Measurements from ENCODE around the gene TGFB1I1. TPM values are rescaled to one million over a fixed set of nuclear protein-coding genes. Genes with fewer than 3 reads are reported as not detected.

The TGFB1I1 gene
- total and polyA plus RNA-seq, 2 of the 13 experiments (the other 11 are each of a cell fraction or from before 2014, with no cell fraction given), result 0.80 to 2.9 TPM

- CTCF ChIA-PET (ENCODE audit: low intra/inter-chr PET ratio, low total read pairs), result no interaction called here
- H2AFZ ChIP-seq (ENCODE audit: low read length), result no peak overlapping the region
- 11% methylated on average over 9 of the region's 14 CpGs for WGBS (ENCODE audit: low lambda C conversion rate)
- FAIRE-seq, result peak; percentile 98
- H3K36me3 ChIP-seq (replicated peaks in 1 of 2; ENCODE audit: control insufficient read depth in 1 of 2, insufficient read depth in 2 of 2, low read length in 2 of 2), result no peaks in the 10 kb centered on the region
- no peaks in the 10 kb centered on the region for H4K20me1 ChIP-seq (ENCODE audit: insufficient read depth, low read length)
- peak; percentile 92 for ATAC-seq
- POLR2A ChIA-PET, result interaction anchor here (0.7 to 1.9 kb wide), 4 partner anchors 8 to 229 kb away, joined by 3 to 6 read pairs (median 3); partner anchors contain the start of gene RUSF1
- H3K27me3 ChIP-seq (ENCODE audit: control insufficient read depth in 1 of 2, insufficient read depth in 2 of 2, low read length in 2 of 2), result peaks cover 0 to 19% of the 10 kb centered on the region in 2 experiments; a peak in 4 of 5 replicates
- H3K4me1 ChIP-seq (ENCODE audit: insufficient read depth, low read length), result peaks cover 40% of the 10 kb centered on the region
- no peaks in the 10 kb centered on the region for H3K79me2 ChIP-seq (ENCODE audit: insufficient read depth, low read length)
- in situ Hi-C loops (cut with HindIII; ENCODE audit: extremely low pct_ligation_motif_present, low pct_unique_long_range_greater_than_20kb), result no loop called here
- peak overlapping the region; percentile 86 for H3K4me2 ChIP-seq (ENCODE audit: low read depth, low read length)
- DNase-seq (ENCODE audit: low spot score), result peak; percentile 78
- TSS peak; percentile 64 for BruUV-seq (replicated peaks)
- H3K9me3 ChIP-seq (ENCODE audit: low read length), result no peaks in the 10 kb centered on the region
- intact Hi-C loops (cut with micrococcal nuclease; ENCODE audit: unreplicated experiment), result no loop called here
- peak overlapping the region; percentile 55 for H3K9ac ChIP-seq (ENCODE audit: insufficient read depth, low read depth, low read length)
- peak overlapping the region; percentile 12 to 62 (median 41); a peak in 5 of 6 replicates for H3K4me3 ChIP-seq (replicated peaks in 1 of 3; ENCODE audit: insufficient read depth in 1 of 3, low read depth in 2 of 3, low read length in 3 of 3)
- peak overlapping the region; percentile 4 for H3K27ac ChIP-seq (ENCODE audit: extremely low read length, insufficient read depth, low read length)
- 0 out of 2 replicates have a peak, but pooled peaks have one; percentile 45 for TF ChIP-seq ZNF225 (CRISPR knock-in tag; IDR thresholded peaks at IDR 0.05)
- TF ChIP-seq ZNF746 (CRISPR knock-in tag; IDR thresholded peaks at IDR 0.05), result peak; percentile 49; the same call in 1 of the 2 replicates
- TF ChIP-seq HNF4A (CRISPR knock-in tag; IDR thresholded peaks at IDR 0.05), result peak; percentile 67
- TF ChIP-seq ZC3H13 (CRISPR knock-in tag; IDR thresholded peaks at IDR 0.05), result 0 out of 2 replicates have a peak, but pooled peaks have one; percentile 55
- peak; percentile 44; the same call in 1 of the 2 replicates for TF ChIP-seq ONECUT2 (CRISPR knock-in tag; IDR thresholded peaks at IDR 0.05)
- TF ChIP-seq PHF5A (CRISPR knock-in tag; IDR thresholded peaks at IDR 0.05; ENCODE audit: low read depth, unreplicated experiment), result peak; percentile 18
- no peak for TF ChIP-seq ZNF674 (CRISPR knock-in tag; IDR thresholded peaks at IDR 0.05; ENCODE audit: low read depth)
- TF ChIP-seq, protein P1, sequence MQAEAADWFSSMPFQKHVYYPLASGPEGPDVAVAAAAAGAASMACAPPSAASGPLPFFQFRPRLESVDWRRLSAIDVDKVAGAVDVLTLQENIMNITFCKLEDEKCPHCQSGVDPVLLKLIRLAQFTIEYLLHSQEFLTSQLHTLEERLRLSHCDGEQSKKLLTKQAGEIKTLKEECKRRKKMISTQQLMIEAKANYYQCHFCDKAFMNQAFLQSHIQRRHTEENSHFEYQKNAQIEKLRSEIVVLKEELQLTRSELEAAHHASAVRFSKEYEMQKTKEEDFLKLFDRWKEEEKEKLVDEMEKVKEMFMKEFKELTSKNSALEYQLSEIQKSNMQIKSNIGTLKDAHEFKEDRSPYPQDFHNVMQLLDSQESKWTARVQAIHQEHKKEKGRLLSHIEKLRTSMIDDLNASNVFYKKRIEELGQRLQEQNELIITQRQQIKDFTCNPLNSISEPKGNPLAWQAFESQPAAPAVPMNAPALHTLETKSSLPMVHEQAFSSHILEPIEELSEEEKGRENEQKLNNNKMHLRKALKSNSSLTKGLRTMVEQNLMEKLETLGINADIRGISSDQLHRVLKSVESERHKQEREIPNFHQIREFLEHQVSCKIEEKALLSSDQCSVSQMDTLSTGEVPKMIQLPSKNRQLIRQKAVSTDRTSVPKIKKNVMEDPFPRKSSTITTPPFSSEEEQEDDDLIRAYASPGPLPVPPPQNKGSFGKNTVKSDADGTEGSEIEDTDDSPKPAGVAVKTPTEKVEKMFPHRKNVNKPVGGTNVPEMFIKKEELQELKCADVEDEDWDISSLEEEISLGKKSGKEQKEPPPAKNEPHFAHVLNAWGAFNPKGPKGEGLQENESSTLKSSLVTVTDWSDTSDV (CRISPR knock-in tag; IDR thresholded peaks at IDR 0.05), result 0 out of 2 replicates have a peak, but pooled peaks have one; percentile 25
- TF ChIP-seq CREM (IDR thresholded peaks at IDR 0.05), result peak; percentile 16; the same call in 1 of the 2 replicates
- TF ChIP-seq CREM (CRISPR knock-in tag; IDR thresholded peaks at IDR 0.05), result no peak
- no peak for TF ChIP-seq ZNF17 (CRISPR knock-in tag; IDR thresholded peaks at IDR 0.05)
- peak; percentile 83 for TF ChIP-seq TBX2 (CRISPR knock-in tag; IDR thresholded peaks at IDR 0.05; ENCODE audit: borderline replicate concordance)
- TF ChIP-seq TCF12 (IDR thresholded peaks at IDR 0.05), result no peak
- no peak for TF ChIP-seq TCF12 (CRISPR knock-in tag; IDR thresholded peaks at IDR 0.05)
- peak; percentile 95 for TF ChIP-seq MXD4 (CRISPR knock-in tag; IDR thresholded peaks at IDR 0.05)
- TF ChIP-seq TCF7L2 (IDR thresholded peaks at IDR 0.05; ENCODE audit: low read depth, low read length), result no peak
- TF ChIP-seq, protein P2, sequence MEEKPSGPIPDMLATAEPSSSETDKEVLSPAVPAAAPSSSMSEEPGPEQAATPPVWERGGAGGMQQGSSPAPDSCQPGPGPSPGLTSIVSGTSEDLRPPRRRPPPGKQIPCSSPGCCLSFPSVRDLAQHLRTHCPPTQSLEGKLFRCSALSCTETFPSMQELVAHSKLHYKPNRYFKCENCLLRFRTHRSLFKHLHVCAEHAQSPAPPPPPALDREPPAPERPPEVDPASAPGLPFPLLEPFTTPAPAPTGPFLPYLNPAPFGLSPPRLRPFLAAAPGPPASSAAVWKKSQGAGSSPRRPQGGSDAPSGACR (CRISPR knock-in tag; IDR thresholded peaks at IDR 0.05), result no peak
- TF ChIP-seq ZNF772 (CRISPR knock-in tag; IDR thresholded peaks at IDR 0.05), result peak; percentile 50; the same call in 1 of the 2 replicates
- peak; percentile 82; the same call in 1 of the 2 replicates for TF ChIP-seq SSRP1 (CRISPR knock-in tag; IDR thresholded peaks at IDR 0.05)
- TF ChIP-seq FOXK1 (CRISPR knock-in tag; IDR thresholded peaks at IDR 0.05; ENCODE audit: borderline replicate concordance, low read depth), result peak; percentile 27; the same call in 1 of the 2 replicates
- TF ChIP-seq NAIF1 (CRISPR knock-in tag; IDR thresholded peaks at IDR 0.05; ENCODE audit: borderline replicate concordance), result no peak
- TF ChIP-seq ARHGAP35 (CRISPR knock-in tag; IDR thresholded peaks at IDR 0.05; ENCODE audit: borderline replicate concordance), result peak; percentile 50; the same call in 1 of the 2 replicates
Observed at GRCh38 chr16:31484491-31485171, 12.7 kb downstream of the TGFB1I1 start.
